Measurements from ENCODE around the gene STAP2.
A peak's percentile ranks its signal among the peaks of the same experiment; 100 is the strongest.
"Not testable (repeated sequence)": the region's sequence is repeated elsewhere in the genome, so short reads cannot be mapped to it uniquely, and the experiment has no call there.

STAP2 gene

DNA sequence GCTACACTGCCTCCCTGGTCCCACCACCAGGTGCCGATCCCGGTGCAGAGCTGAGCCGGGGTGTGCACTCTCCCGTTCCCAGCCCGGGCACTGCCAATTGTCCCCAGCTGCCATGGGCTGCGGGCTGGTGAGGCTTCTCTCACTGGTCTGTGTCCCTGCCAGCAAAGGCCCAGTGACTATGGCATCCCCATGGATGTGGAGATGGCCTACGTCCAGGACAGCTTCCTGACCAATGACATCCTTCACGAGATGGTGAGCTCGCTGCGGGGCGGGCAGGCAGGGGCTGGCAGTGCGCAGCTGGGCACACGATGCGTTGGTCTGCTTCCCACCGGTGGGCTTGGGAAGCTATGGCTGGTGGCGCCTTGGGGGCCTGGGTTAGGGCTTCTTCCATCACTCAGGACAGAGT is 19.3 kb upstream of the STAP2 start:
- no peak for DNase-seq (ENCODE audit: low read depth)

DNA sequence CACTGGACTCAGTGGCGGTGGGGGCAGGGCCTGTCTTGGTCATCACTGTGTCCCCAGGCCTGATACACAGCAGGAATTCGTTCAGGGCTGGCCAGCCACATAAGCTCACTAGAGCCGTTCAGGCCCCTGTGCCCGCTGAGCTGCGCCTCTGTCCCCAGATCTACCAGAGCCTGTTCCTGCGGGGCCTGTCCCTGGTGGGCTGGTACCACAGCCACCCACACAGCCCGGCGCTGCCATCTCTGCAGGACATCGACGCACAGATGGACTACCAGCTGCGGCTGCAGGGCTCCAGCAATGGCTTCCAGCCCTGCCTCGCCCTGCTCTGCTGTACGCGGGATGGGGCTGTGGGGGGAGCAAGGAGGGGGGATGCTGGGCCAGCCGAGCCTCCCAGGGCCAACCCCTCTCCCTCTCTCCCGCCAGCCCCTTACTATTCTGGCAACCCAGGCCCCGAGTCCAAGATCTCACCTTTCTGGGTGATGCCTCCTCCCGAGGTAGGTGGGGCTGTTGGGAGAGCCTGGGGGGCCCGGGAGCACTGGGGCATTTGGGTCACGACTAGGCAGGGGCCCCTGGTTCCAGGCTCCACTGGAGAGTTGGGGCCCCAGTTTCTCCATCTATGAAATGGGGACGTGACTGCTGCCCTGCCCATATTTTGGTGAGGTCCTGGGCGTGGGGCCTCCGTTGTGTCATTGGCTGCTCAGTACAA is 18.6 kb upstream of the STAP2 start:
- no peak for DNase-seq (ENCODE audit: low read depth)

DNA sequence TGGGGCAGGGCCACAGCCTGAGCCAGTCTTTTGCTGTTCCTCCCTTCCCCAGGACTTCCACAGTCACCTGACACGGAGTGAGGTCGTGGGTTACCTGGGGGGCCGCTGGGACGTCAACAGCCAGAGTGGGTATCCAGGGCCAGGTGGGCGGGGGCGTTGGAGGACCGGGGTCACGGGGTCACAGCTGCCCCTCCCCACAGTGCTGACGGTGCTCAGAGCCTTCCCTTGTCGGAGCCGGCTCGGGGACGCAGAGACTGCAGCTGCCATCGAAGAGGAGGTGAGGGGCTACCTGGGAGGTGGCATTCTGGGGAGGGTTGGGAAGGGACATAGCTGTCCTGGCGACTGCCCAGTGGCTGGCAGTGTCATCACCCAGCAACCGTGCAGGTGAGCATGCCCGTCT is 16.3 kb upstream of the STAP2 start:
- no peak for DNase-seq (ENCODE audit: low read depth)

DNA sequence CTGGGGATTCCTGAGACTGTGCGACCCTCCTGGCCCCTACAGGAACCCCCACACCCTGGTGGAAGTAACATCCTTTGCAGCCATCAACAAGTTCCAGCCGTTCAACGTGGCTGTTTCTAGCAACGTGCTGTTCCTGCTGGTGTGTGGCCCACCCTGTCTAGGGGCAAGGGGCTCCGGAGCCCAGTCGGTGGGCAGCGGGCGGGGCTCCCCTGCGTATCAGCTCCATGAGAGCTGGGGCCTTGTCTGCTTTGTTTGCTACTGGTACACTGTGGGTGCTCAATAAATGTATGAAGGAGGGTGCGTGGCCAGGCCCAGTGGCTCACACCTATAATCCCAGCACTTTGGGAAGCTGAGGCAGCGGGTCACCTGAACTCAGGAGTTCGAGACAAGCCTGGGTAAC is 15.7 kb upstream of the STAP2 start:
- DNase-seq (ENCODE audit: low read depth): no peak

DNA sequence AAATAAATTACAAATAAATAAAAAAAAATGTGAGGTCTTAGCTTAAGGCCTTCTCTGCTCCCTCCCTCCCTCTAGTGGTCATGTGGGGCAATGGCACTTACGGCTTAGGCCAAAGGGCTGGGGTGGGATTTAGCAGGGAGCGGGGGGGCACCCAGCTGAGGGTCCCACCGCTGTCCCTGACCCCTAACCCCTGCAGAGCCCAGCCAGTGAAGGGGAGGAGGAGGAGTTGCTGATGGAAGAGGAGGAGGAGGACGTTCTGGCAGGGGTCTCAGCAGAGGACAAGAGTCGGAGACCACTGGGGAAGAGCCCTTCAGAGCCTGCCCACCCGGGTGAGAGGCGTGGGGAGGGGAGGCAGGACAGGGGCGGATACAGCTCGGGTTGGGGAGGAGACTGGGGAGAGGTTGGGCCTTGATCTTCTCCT is 14.1 kb upstream of the STAP2 start:
- no peak for DNase-seq (ENCODE audit: low read depth)

DNA sequence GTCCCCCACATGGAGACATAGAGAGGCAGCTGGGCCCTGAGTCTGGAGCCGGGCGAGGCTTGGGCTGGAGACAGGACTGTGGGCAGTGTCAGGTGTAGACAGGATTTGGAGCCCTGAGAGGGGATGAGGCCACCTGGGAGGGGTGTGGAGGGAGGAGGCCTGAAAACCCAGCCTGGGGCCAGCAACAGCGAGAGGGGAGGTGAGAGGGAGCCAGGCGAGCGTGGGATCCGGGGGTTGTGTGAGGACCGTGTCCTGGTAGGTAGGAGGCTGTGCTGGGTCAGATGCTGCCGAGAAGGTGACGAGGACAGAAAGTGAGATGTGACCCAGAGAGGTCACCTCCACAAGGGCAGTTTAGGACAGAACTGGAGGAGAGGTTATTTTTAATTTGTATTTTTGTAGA is 12.1 kb upstream of the STAP2 start:
- no peak for DNase-seq (ENCODE audit: low read depth)

DNA sequence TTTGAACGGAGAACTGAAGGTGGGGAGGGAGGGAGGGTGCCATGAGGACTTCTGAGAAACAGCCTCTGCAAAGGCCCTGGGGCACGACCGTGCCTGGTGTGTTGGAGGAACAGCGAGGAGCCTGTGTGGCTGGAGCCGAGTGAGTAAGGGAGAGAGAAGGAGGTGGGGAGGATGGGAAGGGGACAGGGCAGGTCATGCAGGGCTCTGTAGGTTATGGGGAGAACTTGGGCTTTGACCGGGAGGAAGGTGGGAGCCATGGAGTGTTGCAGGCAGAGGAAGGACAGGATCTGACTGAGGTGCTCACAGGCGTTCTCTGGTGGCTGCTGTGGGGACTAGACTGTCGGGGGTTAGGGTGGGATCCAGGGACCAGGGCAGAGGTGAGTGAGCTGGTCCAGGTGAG is 11.5 kb upstream of the STAP2 start:
- no peak for DNase-seq (ENCODE audit: low read depth)

DNA sequence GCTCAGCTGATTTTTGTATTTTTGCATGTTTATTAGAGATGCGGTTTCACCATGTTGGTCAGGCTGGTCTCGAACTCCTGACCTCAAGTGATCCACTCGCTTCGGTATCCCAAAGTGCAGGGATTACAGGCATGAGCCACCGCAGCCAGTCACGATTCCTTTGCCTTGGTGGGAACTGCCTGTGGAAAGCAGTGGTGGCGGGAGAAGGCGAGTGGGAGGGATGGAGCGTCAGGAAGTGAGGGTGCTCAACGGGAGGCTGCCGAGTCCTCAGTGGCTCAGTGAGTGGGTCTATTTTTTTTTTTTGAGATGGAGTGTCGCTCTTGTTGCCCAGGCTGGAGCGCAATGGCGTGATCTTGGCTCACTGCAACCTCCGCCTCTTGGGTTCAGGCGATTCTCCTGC is 10.6 kb upstream of the STAP2 start:
- not testable (repeated sequence) for DNase-seq (ENCODE audit: low read depth)

DNA sequence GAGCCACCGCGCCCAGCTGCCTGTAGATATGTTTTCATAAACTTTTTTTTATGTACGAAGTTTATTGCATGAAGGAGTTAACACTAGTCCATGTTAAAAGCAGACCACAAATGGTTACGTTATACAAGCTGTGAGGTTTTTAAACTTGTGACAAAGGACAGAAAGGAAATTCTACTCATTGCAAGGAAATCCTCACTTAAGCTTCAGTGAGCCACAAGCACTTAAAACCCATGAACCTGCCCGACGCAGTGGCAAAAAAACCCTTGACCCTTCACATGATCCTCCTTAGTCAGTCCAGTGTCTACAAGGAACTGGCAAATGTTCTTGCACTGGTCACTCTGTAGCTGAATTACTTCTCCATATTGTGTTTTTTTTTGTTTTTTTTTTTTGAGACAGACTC is 8.9 kb upstream of the STAP2 start:
- DNase-seq (ENCODE audit: low read depth): no peak

DNA sequence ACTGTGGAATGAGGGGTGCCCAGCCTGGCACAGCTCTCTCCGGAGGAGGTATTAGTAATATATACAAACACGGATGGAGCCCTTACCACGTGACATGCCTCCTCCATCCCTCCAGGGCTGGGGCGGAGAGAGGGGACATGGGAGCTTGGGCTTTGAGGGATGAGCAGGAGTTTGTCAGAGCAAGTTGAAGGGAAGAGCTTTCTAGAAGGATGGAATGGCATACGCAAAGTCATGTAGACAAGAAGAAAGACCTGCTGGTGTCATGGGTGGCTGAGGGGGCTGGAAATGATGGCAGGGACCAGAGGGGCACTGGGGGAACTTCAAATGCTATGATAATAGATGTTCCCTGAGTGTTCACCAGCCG is 7.4 kb upstream of the STAP2 start:
- DNase-seq (ENCODE audit: low read depth): no peak

DNA sequence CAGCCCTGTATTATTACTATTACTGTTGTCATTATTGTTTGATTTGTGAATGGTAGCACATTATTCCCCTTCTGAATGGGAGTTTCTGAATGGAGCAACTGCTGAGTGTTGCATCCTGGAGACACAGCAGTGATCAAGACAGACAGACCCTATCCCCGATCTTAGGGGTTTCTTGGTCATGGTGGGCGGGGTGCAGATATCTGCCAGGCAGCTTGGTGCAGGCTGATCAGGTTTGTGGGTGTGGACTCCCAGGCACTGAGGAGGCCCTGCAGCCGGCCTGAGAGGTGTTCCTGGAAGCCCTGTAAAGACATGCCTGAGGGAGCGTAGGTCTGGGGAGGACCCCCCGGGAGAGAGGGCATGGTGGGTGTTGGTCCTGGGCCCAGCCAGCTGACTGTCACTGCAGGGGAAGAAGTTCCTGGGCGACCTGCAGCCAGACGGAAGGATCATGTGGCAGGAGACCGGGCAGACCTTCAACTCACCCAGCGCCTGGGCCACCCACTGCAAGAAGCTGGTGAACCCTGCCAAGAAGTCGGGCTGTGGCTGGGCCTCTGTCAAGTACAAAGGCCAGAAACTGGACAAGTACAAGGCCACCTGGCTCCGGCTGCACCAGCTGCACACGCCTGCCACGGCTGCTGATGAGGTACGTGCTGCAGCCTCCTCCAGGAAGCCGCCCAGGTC is 6.9 kb upstream of the STAP2 start:
- no peak for DNase-seq (ENCODE audit: low read depth)

DNA sequence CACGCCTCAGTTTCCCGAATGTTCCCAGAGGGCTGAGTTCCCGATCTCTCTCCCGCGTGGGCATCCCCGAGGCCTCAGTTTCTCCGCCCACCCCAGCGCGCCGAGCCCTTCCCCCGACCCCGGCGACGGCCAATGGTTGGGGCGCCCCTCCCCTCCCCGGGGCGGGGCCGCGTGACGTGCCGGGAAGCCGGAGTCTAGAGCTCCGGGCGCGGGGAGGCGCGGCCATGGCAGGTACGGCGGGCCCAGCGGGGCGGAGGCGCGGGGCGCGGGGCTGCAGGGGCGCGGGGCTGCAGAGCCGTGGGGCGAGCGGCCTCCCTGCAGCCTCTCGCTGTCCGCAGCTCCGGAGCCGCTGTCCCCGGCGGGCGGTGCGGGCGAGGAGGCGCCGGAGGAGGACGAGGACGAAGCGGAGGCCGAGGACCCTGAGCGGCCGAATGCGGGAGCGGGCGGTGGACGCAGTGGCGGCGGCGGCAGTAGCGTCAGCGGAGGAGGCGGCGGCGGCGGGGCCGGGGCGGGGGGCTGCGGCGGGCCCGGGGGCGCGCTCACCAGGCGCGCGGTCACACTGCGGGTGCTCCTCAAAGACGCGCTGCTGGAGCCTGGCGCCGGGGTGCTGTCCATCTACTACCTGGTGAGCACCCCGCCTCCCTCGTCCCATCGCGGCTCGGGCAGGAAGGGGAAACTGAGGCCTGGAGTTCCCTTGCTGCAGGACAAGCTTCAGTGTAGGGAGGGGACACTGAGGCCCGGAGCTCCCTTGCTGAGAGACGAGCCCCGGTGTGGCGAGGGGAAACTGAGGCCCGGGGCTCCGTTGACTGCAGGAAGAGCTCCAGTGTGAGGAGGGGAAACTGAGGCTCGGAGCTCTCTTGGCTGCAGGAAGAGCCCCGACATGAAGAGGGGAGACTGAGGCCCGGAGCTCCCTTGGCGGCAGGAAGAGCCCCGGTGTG is 5.0 kb upstream of the STAP2 start, which contains the start of gene MPND:
TSS of gene MPND (plus strand) at position 193 of the 938 bp plus-strand sequence. CDS start at position 225, 32 bp downstream.
- DNase-seq (ENCODE audit: low read depth): no peak

DNA sequence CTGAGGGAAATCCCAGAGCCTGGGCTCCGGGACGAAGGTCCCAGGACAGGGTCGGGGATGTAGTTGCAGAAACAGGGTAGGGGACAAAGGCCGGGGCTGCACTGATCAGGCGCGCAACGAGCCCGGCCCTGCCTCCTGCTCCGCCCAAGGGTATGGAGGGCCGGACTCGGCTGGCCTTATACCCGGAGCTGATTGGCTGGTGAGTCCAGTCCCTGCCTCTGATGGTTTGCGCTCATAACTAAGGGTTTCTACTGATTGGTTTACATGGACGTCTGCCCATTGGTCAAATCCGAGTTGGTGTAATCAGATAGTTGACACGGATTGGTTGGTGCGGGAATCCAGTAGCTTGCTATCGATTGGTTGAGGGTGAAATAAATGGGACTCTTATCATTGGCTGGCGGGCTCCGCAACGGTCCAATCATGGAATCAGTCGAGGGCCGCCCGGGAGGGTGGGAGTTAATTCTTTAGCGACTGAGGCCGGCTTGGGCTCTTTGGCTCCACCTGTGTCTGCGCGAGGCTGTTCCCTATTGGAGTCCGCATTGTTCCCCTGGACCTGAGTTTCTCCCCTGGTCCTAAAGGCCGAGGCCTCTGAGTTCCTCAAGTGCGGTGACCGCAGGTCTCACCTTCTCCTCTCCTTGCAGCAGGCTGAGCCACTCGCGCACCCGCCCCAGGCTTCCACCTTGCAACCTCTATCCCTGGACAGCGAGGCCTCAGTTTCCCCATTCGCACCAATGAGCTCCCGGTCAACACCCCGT is 4.2 kb upstream of the STAP2 start:
- DNase-seq (ENCODE audit: low read depth): peak; percentile 100

DNA sequence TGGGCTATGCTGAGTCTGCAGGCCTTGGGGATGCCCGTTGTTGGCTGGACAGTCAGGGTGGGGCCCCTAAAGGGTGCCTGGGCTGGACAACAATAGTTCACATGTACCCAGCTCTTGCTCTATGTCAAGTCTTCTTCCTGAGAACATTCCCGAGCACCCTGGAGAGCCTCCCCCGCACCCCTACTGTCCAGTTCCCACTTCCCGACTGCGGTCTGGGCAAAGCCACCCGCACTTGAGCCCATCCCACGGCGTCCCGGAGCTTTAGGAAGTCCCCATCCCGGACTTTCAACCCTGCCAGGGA is 3.6 kb upstream of the STAP2 start:
- DNase-seq (ENCODE audit: low read depth): no peak

DNA sequence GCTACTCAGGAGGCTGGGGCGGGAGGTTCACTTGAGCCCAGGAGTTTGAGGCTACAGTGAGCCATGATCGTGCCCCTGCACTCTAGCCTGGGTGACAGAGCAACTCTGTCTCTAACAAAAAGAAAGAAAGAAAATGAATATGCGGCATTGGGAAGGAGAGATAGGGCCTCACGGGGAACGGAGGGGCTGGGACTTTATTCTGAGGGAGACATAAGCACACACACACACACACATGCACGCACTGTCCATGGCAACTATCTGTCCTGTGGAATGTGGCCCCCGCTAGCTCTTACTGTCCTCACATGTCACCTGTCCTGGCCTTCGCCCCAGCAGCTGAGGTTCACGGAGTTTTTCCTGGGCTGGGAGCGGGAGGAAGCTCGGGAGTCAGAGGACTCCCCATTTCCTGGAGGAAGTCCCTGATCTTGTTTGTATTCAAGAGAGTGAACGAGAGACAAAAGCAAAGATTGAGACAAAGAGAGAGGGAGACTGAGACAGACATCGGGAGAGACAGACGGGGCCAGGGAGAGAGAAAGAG is 654 bp downstream of the STAP2 start:
- DNase-seq (ENCODE audit: low read depth): no peak

DNA sequence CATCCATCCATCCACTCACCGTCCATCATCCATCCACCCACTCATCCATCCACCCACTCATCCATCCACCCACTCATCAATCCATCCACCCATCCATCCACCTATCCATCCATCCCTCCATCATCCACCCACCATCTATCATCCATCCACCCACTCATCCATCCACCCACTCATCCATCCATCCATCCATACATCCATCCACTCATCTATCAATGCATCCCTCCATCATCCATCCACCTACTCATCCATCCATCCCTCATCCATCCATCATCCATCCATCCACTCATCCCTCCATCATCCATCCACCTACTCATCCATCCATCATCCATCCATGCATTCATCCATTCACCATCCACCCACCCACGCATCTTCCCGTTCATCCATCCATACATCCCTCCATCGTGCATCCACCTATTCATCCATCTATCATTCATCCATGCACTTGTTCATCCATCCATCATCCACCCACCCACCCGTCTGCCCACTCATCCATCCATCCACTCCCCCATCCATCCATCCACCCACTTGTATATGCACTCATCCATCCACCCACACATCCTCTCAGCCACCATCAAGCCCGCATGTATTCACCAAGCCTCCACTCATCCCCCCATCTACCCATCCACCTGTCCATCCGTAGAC is 3.6 kb downstream of the STAP2 start:
- no peak for DNase-seq (ENCODE audit: low read depth)

DNA sequence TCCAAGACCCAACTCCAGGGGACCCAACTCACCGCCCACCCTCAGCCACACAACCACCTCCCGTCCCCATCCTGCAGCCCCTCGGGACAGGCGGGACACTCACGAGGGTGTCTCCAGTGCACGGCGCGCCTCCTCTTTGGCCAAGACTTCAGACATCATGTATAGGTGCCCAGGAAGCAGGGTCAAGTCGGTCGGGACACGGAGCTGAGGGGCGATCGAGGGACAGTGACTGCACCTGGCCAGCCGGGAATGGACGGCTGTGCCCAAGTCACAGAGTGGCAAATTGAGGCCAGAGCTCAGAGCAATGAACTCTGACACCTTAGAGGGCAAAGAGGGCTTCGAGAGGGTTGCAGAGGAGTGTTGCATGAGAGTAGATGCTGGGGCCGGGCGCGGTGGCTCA is 8.8 kb downstream of the STAP2 start:
- DNase-seq (ENCODE audit: low read depth): no peak

DNA sequence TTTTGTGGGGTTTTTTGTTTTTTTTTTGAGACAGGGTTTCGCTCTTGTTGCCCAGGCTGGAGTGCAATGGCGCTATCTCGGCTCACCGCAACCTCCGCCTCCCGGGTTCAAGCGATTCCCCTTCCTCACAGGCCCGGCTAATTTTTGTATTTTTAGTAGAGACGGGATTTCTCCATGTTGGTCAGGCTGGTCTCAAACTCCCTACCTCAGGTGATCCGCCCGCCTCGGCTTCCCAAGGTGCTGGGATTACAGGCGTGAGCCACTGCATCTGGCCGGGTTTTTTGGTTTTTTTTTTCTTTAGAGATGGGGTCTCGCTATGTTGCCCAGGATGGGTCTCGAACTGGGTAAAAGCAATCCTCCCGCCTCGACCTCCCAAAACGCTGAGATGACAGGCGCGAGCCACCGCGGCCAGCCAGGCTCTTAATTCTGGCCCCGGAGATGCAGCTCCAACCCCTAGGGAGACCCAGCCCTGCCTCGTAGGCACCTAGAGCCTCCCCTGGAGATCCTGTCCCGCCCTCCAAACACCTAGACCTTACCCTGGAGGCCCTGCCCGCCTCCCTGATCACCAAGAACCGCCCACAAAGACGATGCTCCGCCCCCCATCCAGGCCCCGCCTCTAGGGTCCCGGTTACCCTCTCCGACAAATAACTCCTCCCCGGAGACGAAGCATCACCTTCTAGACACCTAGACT is 9.5 kb downstream of the STAP2 start:
- DNase-seq (ENCODE audit: low read depth): not testable (repeated sequence)

DNA sequence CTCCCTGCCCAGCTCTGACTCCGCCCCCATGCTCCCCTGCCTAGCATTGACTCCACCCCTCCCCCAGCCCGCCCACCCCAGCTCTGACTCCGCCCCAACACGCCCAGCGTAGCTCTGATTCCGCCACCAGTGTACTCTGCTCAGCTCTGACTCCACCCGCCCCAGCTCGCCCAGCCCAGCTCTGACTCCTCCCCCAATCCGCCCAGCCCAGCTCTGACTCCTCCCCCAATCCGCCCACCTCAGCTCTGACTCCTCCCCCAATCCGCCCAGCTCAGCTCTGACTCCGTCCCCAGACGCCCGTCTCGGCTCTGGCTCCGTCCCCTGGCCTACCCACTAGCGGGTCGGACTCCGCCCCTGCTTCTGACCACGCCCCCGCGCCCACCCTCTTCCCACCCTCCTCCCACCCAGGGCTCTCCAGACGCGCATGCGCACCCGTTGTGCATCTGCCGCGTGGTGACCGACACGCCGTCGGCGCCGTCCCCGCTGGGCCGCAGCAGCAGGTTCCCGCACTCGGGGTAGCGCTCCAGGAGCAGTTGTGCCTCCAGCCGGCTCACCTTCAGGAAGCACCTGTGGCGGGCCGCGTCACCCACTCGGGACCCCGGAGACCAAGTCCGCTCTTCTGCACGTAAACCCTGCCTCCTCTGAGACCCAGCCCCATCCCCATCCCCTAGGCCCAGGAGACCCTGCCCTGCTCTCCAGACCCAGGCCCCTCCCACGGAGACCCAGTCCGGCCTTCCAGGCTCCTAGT is 10.2 kb downstream of the STAP2 start:
- DNase-seq (ENCODE audit: low read depth): peak; percentile 82

DNA sequence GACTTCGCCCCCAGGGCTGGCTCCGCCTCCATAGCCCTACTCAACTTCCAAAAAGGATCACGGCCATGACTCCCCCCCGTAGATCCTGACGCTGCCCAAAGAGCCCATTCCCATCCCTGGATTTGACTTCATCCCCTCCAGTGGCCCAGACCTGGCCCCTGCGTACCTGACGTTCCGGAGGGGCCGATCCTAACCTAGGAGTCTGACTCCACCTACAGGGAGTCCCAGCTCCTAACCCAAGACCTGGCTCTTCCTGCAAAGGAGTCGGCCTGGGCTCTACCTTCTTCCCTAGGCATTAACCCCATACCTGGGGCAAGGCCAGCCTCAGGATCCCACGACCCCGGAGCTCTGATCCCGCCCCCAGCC is 10.8 kb downstream of the STAP2 start:
- DNase-seq (ENCODE audit: low read depth): no peak
